HCT116 (cell line): ENCODE measurements around the gene UMODL1.

Experiments
- EZH2 ChIP-seq: fragments of 200-600 bp; sonication (generic); IDR thresholded peaks from 2 replicates; pipeline ENCODE4 v1.6.1; 2017; ENCODE audit warnings: antibody characterized with exemption, mixed run types
- POLR2AphosphoS5 ChIP-seq: IDR thresholded peaks from 2 replicates; pipeline ENCODE4 v1.6.1; 2011; ENCODE audit warnings: mild to moderate bottlenecking, low read depth, low read length, moderate library complexity
- SRF ChIP-seq: IDR thresholded peaks from 2 replicates; pipeline ENCODE4 v1.6.1; 2012; ENCODE audit warnings: low read depth
- YY1 ChIP-seq: IDR thresholded peaks from 2 replicates; pipeline ENCODE4 v1.6.1; 2011; ENCODE audit warnings: low read length, low read depth, moderate library complexity, mild to moderate bottlenecking; ENCODE audit not compliant: insufficient replicate concordance; ENCODE audit errors: extremely low read depth
- TF ChIP-seq, protein P1 (sequence below): IDR thresholded peaks from 2 replicates; pipeline ENCODE4 v1.6.1; 2012; ENCODE audit warnings: low read depth
- TF ChIP-seq, protein P2 (sequence below), 3 experiments: fragments of 200-600 bp in 1 of 3; sonication (generic) in 1 of 3; IDR thresholded peaks in 2 of 3; conservative IDR thresholded peaks in 1 of 3; 2 replicates each; pipeline ENCODE4 v1.5.1; 2012 to 2017; ENCODE audit warnings: low read depth in 2 of 3, low read length in 2 of 3, antibody characterized with exemption in 1 of 3, borderline replicate concordance in 1 of 3, control low read depth in 1 of 3, mild to moderate bottlenecking in 1 of 3, mixed read lengths in 1 of 3, mixed run types in 1 of 3, moderate library complexity in 1 of 3; ENCODE audit not compliant: insufficient read depth in 1 of 3

- TF ChIP-seq, protein P1, sequence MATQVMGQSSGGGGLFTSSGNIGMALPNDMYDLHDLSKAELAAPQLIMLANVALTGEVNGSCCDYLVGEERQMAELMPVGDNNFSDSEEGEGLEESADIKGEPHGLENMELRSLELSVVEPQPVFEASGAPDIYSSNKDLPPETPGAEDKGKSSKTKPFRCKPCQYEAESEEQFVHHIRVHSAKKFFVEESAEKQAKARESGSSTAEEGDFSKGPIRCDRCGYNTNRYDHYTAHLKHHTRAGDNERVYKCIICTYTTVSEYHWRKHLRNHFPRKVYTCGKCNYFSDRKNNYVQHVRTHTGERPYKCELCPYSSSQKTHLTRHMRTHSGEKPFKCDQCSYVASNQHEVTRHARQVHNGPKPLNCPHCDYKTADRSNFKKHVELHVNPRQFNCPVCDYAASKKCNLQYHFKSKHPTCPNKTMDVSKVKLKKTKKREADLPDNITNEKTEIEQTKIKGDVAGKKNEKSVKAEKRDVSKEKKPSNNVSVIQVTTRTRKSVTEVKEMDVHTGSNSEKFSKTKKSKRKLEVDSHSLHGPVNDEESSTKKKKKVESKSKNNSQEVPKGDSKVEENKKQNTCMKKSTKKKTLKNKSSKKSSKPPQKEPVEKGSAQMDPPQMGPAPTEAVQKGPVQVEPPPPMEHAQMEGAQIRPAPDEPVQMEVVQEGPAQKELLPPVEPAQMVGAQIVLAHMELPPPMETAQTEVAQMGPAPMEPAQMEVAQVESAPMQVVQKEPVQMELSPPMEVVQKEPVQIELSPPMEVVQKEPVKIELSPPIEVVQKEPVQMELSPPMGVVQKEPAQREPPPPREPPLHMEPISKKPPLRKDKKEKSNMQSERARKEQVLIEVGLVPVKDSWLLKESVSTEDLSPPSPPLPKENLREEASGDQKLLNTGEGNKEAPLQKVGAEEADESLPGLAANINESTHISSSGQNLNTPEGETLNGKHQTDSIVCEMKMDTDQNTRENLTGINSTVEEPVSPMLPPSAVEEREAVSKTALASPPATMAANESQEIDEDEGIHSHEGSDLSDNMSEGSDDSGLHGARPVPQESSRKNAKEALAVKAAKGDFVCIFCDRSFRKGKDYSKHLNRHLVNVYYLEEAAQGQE: no peak
- TF ChIP-seq EZH2 (no peak), POLR2AphosphoS5 (no peak), SRF (no peak), YY1 (no peak)
- TF ChIP-seq, protein P2, sequence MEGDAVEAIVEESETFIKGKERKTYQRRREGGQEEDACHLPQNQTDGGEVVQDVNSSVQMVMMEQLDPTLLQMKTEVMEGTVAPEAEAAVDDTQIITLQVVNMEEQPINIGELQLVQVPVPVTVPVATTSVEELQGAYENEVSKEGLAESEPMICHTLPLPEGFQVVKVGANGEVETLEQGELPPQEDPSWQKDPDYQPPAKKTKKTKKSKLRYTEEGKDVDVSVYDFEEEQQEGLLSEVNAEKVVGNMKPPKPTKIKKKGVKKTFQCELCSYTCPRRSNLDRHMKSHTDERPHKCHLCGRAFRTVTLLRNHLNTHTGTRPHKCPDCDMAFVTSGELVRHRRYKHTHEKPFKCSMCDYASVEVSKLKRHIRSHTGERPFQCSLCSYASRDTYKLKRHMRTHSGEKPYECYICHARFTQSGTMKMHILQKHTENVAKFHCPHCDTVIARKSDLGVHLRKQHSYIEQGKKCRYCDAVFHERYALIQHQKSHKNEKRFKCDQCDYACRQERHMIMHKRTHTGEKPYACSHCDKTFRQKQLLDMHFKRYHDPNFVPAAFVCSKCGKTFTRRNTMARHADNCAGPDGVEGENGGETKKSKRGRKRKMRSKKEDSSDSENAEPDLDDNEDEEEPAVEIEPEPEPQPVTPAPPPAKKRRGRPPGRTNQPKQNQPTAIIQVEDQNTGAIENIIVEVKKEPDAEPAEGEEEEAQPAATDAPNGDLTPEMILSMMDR (IDR thresholded peaks at IDR 0.05 in 2 of 3, conservative IDR thresholded peaks at IDR 0.05 in 1 of 3; ENCODE audit: borderline replicate concordance in 1 of 3, insufficient read depth in 1 of 3, low read depth in 2 of 3, low read length in 2 of 3): no peak
These were observed 14.3 kb downstream of the UMODL1 start for GRCh38 chr21:42085246-42086077.
